ENCODE data around the gene NKD1.

The NKD1 gene

DNA sequence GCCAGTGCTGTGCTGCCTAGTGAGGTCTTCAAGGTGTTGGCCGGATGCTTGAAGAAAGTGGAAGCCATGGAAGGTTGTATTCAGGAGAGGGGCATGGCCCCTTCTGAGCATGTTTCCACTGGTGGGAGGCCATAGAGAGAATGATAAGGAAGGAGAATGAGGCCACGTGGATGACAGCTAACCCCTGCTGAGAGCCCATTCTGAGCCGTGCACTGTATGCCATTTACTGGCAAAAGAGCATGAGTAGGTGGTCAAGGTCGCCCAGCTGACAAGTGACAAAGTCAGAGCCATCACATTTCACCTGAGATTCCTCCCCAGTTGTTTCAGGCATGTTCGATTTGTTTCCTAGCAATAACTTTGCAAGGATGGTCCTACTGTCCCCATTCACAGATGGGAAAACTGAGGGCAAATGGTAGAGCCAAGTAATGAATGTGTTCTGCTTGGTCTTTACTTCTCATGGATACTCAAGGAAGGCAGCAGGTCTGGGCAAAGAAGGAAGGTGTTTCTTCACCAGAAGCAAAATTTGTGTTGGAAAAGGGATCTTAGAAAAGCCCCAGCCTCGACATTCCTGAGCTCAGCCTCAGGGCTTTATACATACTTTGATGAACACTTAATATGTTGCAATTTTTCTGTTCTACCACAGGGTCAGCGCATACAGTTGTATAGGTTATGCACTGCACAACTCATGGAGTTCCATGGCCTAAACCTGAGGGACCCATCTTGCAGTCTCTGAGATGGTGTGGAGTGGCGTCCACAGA is 10.5 kb upstream of the NKD1 start:
- DNase-seq (ENCODE audit: low spot score) = no peak

DNA sequence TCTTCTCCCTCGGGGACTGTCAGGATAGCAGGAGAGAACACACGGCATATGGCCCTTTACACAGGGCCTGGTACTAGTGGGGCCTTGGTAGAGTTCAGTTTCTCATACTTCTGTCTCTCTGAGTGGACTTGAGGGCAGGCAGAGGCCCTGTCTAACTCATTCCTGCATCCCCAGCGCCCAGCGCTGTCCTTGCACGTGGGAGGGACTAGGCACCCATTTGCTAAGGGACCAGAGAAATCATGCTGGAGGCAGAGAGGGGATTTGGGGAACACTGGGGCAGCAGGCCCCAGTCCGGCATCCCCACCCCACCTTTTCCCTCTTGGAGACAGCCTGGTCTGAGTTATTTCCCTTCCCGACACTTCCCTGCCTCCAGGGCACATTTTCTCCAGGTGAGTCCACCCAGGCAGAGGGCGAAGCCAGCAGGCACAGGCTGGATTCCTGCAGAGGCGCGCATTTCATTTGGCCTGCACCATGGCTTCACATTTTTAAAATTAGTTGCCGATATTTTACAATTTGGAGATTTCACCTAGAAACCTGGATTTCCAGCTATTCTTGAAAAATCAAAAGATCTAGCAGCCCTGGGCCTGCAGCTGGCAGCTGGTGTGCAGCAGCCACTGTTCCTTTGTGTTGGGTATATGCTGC is 9.7 kb upstream of the NKD1 start:
- DNase-seq (ENCODE audit: low spot score) = no peak

GRCh38 chr16:50539053-50539695 is 9.0 kb upstream of the NKD1 start:
- DNase-seq (ENCODE audit: low spot score) = no peak

- no peak for DNase-seq (ENCODE audit: low spot score)
Observed at GRCh38 chr16:50539822-50540710, 8.1 kb upstream of the NKD1 start.

DNA sequence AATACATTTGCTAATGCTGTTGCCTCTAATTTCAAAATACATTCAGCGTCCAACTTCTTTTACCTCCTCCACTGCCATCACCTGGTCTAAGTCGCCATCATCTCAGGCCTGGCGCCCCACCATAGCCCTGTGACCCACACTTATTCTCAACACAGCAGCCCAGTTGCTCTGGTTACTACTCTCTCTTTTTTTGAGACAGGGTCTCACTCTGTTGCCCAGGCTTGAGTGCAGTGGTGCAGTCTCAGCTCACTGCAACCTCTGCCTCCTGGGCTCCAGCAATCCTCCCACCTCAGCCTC is 7.5 kb upstream of the NKD1 start:
- DNase-seq (ENCODE audit: low spot score) = no peak

DNA sequence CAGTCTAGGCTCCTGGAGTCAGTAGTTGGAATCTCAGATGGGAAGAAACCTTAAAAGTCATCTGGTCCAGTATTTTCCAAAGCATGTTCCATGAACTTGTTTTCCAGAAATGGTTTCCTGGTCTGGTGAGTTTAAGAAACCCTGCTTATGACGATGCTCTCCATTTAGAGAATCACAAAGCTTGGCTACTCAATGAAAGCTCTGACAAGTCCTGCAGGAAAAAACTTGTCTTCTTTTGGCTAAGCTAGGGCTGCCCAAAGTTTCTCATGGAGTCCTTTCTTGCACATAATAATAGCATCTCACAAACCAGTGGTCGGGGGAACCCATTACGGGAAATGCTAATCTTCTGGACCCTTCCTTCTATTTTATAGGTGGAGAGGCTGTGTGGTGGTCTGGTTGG is 5.5 kb upstream of the NKD1 start:
- DNase-seq (ENCODE audit: low spot score) = no peak

DNA sequence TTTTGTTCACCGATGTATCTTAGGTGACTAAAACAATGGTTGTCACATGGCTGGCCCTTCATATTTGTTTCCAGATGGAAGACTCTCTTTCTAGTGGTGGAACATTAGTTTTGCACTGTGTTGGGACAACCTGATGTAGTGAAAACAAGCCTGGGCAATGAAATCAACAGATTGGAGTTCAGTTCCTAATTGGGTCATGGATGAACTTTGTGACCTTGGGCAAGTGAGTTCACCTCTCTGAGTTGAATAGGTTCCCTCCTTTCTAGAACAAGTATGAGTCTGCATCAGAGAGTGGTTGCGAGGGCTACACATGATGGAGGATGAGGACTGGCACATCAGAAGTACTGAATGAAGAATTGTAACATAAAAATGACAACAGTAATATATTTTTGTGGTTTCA is 2.1 kb upstream of the NKD1 start:
- DNase-seq (ENCODE audit: low spot score) = no peak

DNA sequence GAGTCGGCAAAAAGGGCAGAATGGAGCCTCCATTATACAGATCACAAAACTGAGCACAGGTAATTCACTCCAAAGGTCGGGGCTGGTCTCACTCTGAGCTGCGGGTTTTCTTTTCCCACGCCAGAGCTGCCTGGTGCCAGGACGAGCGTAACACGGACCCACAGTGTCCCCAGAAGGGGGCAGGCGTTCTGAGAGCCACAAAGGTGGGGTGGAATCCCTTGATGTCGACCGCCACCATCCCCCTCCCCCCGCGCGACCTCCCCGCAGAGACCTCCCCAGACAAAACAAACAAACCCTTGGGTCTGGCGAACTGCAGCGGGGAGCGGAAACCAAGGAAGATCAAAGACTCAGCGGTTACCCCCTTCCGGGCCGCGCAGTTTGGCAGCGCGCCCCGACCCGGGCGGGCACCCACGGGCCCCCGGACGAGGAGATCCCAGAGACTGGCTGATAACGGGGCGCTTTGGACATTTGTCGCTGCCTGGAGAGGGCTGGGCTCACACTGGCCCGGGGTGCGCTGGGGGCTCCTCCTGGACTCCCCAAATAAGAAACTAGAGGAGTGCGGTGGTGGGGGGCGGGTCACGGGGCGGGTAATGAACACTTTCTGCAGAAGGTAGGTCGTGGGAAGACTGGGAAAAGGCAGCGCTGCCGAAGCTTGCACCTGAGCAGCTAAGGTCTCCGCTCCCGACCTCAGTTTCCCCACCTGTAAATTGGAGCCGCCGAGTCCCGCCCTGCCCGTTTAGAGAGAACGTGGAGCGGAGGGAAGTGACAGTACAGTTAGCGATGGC is 664 bp upstream of the NKD1 start:
- DNase-seq (ENCODE audit: low spot score) = peak; percentile 60

- no peak for DNase-seq (ENCODE audit: low spot score)
Observed at GRCh38 chr16:50548909-50549560, 839 bp downstream of the NKD1 start.

GRCh38 chr16:50549561-50549915 is 1.3 kb downstream of the NKD1 start:
- no peak for DNase-seq (ENCODE audit: low spot score)

- no peak for DNase-seq (ENCODE audit: low spot score)
Observed at GRCh38 chr16:50550035-50550434, 1.8 kb downstream of the NKD1 start.

- no peak for DNase-seq (ENCODE audit: low spot score)
Observed at GRCh38 chr16:50550866-50551641, 2.9 kb downstream of the NKD1 start.

DNA sequence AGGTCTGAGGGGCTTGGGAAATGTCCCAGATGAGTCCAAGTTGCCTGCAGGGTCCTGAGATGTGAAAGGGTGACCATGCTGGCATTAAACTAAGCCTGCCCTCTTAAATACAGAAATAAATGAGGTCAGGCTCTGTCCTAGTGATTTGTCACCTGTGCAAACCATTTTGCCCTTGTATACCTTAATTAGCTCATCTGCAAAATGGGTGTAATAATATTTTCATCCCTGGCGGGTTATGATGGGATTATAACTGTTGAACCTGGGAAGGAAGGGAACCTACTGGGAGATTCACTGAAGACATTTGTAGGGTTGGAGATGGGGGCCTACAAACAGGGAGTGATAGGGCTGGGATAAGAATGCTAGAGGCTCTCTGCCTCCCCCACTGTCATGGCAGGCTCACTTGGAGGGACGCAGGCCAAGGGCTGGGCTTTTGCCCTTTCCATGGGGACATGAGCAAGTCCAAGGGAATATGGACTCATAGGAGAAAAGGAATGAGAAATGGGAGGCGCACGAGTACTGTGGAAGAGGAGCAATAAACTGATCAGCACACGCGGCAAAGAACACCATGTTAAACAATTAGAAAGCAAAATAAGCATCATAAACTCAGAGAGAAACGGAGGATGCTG is 4.4 kb downstream of the NKD1 start:
- no peak for DNase-seq (ENCODE audit: low spot score)

DNA sequence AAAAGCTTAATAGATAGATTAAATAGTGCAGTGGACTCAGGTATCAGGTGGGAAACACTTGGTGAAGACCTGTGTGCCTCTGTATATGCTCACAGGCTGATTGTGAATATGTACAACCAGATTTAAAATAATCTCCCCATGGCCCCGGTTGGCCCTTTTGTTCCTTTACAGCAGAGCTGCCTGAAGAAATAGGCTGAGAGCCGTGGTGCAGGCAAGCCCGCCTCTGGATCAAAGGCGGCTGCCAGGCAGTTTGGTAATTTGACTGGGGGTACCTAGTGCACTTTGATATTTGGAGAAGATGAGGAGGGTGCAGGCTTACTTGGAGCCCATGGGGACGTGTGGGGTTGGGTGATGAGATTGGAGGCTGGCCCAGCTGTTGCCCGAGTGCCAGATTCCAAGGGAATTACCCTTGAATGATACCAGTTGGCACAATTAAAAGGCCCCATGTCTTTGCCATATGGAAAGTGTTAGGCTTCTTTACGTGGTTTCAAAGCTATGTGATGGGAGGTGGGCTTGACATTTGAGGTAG is 5.0 kb downstream of the NKD1 start:
- no peak for DNase-seq (ENCODE audit: low spot score)

DNA sequence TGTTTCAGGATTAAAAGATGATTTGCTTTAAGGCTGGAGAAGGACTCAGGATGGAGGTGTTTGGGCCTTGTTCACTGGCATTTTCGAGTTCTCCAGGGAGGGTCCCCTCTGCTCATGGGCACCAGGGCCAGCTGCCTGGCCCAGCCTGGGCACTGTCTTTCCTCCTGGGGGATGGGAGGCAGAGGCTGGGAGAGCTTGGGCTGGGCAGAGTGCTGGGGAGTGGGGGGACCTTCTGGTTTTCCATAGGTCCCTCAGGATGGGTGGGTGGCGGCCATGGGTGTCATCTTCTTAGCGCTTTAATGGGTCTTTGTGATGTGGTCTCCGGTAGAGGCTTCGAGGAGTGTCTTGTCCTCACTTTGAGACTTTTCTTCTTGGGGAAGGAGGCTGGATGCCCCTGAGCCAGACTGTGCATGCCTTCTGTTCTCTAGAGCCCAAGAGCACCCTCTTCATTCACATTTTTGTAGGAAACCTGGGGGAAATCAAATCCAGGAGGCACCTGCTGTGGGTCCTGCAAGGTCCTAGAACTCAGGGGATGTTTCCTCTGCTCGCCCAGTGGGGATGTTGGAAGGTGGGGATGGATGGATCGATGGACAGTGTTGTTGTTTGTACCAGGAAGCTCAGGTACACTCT is 5.7 kb downstream of the NKD1 start:
- DNase-seq (ENCODE audit: low spot score) = no peak

DNA sequence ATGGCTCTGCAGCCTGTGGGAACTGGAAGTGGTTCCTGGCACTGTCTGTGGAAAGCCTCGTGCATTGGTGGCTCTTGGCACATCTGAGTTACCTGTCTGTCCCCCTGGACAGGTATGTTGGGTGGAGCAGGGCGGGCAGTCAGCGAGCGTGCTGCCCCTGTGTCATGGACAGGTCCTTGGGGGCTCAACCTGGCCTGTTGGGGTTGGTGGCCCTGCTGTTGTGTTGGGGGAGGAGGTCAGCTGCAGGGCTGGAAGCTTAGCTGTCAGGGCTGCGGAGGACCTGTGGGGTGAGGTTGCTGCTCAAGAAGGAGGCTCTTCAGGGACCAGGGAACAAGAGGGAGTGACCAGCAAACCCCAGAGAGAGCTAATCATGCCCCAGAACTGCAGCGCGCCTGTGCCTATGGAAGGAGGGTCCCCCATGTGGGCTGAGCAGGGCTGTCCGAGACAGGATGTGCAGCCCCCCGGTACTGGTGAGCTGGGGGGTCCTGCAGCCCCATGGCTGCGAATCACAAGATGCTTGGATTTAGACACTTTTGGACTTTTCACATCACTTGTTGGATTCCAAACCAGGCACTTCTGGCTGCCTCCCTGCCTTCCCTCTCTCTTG is 7.2 kb downstream of the NKD1 start:
- DNase-seq (ENCODE audit: low spot score) = no peak

DNA sequence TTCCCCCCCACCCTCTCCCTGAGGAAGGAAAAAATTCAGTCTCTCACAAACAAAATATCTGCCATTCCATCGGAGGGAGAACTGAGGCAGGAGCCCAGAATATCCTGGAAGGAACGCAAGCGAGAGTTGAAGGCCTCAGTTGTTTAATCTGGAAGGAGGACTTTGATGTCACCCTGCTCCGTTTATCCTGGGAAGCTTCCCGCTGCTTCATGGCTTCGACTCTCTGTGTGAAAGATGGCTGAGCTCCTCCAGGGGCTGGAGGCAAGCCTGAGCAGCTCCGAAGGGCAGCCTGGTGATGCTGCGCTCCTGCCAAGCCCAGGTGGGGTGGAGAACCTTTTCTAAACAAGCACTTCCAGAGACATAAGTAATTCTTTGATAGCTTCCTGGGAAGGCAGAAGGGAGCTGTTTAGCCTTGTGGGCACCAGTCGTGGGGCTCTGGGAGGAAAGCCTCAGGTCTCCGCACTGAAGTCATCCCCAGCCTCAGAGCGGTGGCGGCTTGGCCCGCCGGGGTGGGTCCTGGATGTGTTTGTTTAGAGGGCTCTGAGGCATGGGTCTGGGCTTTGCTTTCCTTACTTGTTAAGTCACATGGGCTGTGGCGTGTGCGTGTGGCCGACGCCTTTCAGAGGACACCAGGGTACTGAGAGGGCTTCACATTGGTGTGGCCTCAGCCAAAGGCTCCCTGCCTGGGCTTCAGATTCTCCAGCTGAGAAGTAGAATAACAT is 7.9 kb downstream of the NKD1 start:
- no peak for DNase-seq (ENCODE audit: low spot score)

DNA sequence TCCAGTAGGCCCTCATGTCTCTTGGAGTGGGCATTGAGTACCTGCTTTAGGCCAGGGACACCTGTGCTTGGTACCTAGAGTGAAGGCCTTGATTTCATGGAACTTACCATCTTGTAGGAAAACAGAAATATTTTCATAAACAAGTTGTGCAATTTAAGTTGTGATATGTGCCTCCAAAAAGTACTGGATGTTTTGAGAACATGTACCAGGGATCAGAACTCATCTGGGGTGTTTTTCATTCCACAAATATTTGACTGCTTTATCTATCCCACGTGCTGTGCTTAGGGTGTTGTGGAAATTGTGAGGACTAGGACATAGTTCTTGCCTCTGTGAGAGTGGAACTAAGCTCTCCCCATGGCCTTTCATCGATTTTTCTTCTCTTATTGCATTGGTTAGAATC is 8.8 kb downstream of the NKD1 start:
- DNase-seq (ENCODE audit: low spot score) = no peak
